HG03575 (cell line): ENCODE data around the gene RNF123.
"Not testable (repeated sequence)": the region's sequence is repeated elsewhere in the genome, so short reads cannot be mapped to it uniquely, and the experiment has no call there.

Source experiments
- ATAC-seq: cut with Tn5 transposase; IDR thresholded peaks from one replicate; pipeline ENCODE4 v1.9.1; 2021; ENCODE audit not compliant: unreplicated experiment, insufficient number of reproducible peaks, low FRiP score; ENCODE audit errors: extremely low read depth

Gene RNF123

GRCh38 chr3:49725906-49726681, 36.7 kb downstream of the RNF123 start:
- ATAC-seq: no peak

GRCh38 chr3:49727154-49727923, 38.0 kb downstream of the RNF123 start:
- no peak for ATAC-seq

- ATAC-seq: no peak
These were observed 38.6 kb downstream of the RNF123 start for GRCh38 chr3:49727924-49728361.

DNA sequence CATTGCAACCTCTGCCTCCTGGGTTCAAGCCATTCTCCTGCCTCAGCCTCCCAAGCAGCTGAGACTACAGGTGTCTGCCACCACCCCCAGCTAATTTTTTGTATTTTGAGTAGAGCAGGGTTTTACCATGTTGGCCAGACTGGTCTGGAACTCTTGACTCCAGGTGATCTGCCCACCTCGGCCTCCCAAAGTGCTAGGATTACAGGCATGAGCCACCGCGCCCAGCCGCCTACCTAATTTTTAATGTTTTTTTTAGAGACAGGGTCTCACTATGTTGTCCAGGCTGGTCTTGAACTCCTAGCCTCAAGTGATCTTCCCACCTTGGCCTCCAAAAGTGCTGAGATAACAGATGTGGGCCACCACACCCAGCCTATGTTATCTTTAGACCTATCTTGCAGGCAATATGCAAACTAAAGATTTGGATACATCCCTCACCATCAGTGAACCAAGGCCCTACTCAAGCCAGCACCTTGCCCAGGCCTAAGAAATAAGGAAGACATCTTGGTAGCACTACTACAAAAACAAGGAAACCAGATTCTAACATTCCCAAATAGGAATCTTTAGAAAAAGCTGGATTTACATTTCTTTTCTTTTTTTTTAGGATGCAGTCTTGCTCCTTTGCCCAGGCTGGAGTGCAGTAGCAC, 40.7 kb downstream of the RNF123 start:
- no peak for ATAC-seq

GRCh38 chr3:49732597-49732996, 43.2 kb downstream of the RNF123 start:
- ATAC-seq: no peak

GRCh38 chr3:49733551-49733950, 44.2 kb downstream of the RNF123 start:
- no peak for ATAC-seq

GRCh38 chr3:49734752-49735151, 45.4 kb downstream of the RNF123 start:
- ATAC-seq: no peak

- ATAC-seq: no peak
These were observed 48.8 kb downstream of the RNF123 start for GRCh38 chr3:49738067-49738713.

DNA sequence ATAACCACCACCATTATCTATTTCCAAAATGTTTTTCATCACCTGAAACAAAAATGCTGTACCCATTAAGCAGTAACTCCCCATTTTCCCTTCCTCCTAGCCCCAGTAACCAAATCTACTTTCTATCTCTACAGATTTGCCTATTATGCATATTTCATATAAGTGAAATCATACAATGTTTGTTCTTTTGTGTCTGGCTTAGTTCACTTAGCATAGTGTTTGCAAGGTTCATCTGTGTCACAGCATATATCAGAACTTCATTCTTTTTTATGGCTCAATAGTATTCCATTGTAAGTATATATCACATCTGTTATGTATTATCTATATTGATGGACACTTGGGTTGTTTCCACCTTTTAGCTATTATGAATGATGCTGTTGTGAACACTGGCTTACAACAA, 51.1 kb downstream of the RNF123 start:
- no peak for ATAC-seq

DNA sequence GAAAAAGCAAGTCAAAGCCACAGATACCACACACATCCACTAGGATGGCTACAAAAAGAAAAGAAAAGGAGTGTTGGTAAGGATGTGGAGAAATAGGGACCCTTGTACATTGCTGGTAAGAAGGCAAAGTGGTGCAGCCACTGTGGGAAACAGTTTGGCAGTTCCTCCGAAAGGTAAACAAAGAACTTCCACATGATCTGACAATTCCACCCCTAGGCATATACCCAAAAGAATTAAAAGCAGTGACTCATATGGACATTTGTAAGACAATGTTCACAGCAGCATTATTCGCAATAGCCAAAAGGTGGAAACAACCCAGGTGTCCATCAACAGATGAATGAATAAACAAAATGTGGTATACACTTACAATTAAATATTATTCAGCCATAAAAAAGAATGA, 56.6 kb downstream of the RNF123 start:
- ATAC-seq: no peak

DNA sequence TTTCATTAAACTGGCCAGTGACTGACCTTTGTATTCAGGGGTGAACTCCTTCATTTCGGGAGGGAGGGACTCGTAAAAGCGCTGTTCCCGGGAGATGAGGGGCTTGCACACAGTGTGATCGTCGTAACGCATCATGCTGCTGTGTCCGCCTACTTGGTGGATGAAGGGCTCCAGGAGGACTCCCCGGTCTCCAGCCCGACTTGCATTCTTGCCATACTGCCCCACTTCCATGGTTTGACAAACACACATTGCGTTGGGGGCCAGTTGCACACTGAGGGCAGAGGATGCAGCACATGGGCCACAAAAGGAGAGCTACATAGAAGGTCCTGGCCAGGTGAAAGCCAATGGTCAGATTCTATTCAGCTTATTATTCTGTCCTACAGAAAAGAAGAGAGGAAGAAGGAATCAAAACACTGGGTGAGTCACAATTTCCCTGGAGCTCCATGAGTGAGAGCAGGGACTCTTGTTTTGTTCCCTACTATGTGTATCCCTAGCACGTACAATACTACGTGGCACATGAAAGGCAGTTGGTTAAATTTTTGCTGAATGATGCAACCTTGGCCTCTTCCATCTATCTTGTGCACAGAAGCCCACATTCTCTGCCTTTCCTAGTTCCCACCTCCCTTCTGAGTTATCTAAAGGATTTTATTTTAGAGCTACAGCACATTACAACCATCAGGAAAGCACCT, 58.6 kb downstream of the RNF123 start:
- no peak for ATAC-seq

DNA sequence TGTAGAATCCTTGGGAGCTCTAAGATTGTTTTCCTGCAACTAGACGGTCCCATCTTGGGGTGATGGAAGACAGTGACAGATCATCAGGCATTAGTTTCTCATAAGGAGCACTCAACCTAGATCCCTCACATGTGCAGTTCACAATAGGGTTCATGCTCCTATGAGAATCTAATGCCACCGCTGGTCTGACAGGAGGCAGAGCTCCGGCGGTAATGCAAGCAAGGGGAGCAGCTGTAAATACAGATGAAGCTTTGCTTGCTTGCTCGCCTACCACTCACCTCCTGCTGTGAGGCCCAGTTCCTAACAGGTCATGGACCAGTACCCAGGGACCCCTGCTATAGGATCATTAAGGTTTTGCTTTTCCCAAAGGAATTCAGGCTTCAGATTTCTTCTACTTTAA, 59.5 kb downstream of the RNF123 start:
- ATAC-seq: not testable (repeated sequence)

GRCh38 chr3:49750056-49750455, 60.7 kb downstream of the RNF123 start:
- ATAC-seq: no peak

DNA sequence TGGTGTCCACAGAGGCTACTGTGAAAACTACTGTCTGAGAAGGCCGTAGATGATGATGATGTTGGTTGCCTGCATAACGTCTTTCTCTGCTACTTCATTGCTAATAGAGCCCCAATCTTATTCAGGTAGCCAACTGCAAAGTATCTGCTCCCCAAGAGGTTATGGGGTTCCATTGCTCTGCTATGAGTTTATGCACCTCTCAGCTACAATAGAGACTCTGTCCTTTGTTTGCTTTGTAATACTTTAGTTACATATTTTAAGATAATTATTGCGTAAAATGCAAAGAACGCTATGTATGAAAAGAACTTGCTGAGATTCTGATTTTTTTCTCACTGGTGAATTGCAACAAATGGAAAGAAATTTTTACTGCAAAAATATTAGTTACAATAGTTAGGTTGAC, 62.1 kb downstream of the RNF123 start:
- ATAC-seq: no peak

GRCh38 chr3:49754536-49754935, 65.2 kb downstream of the RNF123 start:
- ATAC-seq: no peak

GRCh38 chr3:49756036-49756435, 66.7 kb downstream of the RNF123 start:
- no peak for ATAC-seq

DNA sequence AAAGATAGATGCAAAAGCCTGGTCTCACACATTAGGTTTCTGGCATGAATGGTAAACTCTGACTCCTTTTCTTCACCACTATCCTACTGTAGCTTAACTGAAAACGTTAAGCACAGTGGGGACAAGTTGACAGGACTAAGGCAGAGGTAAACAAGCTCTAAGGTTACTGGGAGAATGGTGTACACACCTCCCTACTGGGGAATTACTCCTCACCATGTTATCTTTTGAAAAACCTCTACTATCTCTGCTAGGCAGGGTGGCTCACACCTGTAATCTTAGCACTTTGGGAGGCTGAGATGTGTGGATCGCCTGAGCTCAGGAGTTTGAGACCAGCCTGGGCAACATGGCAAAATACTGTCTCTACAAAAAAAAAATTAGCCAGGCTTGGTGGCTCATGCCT, 67.8 kb downstream of the RNF123 start:
- ATAC-seq: no peak

GRCh38 chr3:49759226-49759625, 69.9 kb downstream of the RNF123 start:
- ATAC-seq: no peak

- ATAC-seq: no peak
These were observed 72.3 kb downstream of the RNF123 start for GRCh38 chr3:49761661-49762060.
